ENCODE measurements around the gene ISM1.

Gene ISM1

DNA sequence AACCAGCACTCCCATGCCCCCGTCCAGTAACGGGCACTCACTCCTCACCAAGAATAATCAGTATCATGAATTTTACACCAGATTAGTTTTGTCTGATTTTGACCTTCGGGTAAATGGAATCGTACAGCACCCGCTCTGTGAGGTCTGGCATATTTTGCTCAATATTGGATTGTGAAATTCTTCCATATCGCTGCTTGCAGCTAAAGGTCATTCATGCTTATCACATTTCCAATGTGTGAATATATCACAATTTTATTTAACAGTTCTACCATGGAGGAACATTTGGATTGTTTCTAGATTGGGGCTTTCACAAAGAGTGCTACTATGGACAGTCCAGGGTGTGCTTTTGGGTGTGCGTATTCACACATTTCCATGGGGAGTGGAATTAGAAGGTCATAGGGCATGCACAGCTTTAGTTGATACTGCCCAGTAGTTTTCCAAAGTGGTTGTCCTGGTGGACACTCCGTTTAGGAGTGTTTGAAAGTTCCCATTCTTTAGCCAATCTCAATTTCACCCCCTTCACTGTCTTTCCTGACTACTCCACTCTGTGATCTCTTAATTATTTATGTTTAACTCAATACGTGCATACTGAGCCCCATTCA, 86.6 kb downstream of the ISM1 start:
- no peak overlapping the region for H3K27ac ChIP-seq
- ChIA-PET CTCF (interaction anchor here (0.8 kb wide), 1 partner anchor 147 kb away, joined by 3 read pairs; no protein-coding TSS in a partner anchor), POLR2A (ENCODE audit: low non-redundant PET) (interaction anchor here (0.6 kb wide), 1 partner anchor 107 kb away, joined by 5 read pairs; no protein-coding TSS in a partner anchor)
- no peak for DNase-seq (ENCODE audit: low spot score)
- TF ChIP-seq, protein P1, sequence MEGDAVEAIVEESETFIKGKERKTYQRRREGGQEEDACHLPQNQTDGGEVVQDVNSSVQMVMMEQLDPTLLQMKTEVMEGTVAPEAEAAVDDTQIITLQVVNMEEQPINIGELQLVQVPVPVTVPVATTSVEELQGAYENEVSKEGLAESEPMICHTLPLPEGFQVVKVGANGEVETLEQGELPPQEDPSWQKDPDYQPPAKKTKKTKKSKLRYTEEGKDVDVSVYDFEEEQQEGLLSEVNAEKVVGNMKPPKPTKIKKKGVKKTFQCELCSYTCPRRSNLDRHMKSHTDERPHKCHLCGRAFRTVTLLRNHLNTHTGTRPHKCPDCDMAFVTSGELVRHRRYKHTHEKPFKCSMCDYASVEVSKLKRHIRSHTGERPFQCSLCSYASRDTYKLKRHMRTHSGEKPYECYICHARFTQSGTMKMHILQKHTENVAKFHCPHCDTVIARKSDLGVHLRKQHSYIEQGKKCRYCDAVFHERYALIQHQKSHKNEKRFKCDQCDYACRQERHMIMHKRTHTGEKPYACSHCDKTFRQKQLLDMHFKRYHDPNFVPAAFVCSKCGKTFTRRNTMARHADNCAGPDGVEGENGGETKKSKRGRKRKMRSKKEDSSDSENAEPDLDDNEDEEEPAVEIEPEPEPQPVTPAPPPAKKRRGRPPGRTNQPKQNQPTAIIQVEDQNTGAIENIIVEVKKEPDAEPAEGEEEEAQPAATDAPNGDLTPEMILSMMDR (conservative IDR thresholded peaks at IDR 0.05; ENCODE audit: low read depth), result no peak

DNA sequence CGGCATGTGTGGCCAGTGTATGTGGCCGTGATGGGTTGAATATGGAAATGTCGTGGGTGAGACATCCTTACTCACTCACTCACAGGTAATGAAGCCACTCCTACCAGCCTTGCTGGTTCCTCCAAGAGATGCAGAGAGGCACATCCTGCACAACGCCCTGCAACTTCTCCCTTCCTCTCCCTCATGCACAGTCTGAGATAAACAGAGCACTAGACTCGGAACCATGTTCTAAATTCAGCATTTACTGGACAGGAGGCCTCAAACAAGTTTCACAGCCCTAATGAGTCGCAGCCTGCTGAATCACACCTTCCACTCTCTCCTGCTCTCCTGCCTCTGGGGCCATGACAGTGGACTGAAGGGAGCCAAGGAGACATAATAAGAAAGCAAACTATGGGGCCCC, 91.2 kb downstream of the ISM1 start:
- CTCF ChIA-PET, result interaction anchor here (0.7 kb wide), 1 partner anchor 1886 kb away, joined by 3 read pairs; no protein-coding TSS in a partner anchor
- POLR2A ChIA-PET (ENCODE audit: low non-redundant PET), result no interaction called here
- DNase-seq (ENCODE audit: low spot score), result no peak
- no peak overlapping the region for H3K27ac ChIP-seq
- TF ChIP-seq, protein P1 (conservative IDR thresholded peaks at IDR 0.05; ENCODE audit: low read depth), result no peak

DNA sequence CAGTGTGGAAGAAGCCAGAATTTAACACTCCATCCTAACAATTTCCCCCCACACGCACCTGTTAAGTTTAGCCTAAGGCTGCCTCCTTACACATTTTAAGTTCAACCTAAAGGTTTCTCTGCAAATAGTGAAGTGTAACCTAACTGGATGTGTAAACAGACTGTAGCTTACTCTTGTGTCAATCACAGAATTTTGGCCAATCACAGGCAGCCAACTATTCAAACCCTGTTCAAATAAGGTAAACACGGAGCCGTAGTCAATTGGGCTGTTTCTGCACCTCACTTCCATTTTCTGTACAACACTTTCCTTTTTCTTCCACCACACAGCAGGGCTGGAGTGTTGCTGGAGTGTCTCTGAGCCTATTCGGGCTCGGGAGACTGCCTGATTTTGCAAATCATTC, 92.1 kb downstream of the ISM1 start:
- ChIA-PET CTCF (interaction anchor here (0.7 kb wide), 1 partner anchor 1887 kb away, joined by 3 read pairs; no protein-coding TSS in a partner anchor), POLR2A (ENCODE audit: low non-redundant PET) (no interaction called here)
- TF ChIP-seq, protein P1 (conservative IDR thresholded peaks at IDR 0.05; ENCODE audit: low read depth), result no peak
- no peak for DNase-seq (ENCODE audit: low spot score)
- H3K27ac ChIP-seq, result no peak overlapping the region

DNA sequence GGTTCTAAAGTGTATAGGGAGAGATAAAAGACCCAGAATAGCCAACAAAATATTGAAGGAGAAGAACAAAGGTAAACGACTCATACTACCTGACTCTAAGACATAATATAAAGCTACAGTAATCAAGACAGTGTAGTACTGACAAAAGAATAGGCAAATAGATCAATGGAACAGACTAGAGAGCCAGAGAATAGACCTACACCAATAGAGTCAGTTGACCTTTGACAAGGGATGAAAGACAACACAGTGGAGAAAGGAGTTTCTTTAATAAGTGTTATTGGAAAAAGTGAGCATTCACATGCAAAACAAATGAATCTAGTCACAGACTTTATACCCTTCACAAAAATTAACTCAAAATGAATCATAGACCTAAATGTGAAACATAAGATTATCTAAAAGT, 96.4 kb downstream of the ISM1 start:
- POLR2A ChIA-PET (ENCODE audit: low non-redundant PET), result no interaction called here
- DNase-seq (ENCODE audit: low spot score), result no peak
- TF ChIP-seq, protein P1 (conservative IDR thresholded peaks at IDR 0.05; ENCODE audit: low read depth), result no peak
- no peak overlapping the region for H3K27ac ChIP-seq
- CTCF ChIA-PET, result interaction anchor here (0.6 kb wide), 1 partner anchor 198 kb away, joined by 3 read pairs; no protein-coding TSS in a partner anchor

DNA sequence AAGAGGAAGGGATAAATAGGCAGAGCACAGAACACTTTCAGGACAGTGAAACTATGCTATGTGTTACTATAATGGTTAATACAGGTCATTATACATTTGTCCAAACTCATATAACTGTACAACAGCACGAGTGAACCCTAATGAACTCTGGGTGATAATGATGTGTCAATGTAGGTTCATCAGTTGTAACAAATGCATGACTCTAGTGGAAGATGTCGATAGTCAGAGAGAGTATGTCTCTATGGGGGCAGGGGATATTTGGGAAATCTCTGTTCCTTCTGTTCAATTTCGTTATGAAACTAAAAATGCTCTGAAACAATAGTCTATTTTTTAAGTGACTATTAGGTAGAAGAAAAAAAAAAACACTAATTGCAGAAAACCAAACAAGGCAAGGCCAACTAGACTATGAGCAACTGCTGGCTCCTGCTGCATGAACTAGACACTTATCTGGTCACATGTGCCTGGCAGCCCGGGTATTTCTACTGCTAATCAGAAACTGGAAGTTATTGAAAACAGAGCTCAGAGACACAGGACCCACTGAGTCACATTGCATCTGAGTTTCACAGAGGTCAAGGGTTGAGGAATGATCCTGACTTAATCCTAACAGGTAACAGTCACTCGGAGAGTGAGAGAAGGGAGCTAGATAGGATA, 97.9 kb downstream of the ISM1 start:
- H3K27ac ChIP-seq, result no peak overlapping the region
- TF ChIP-seq, protein P1 (conservative IDR thresholded peaks at IDR 0.05; ENCODE audit: low read depth), result no peak
- ChIA-PET CTCF (no interaction called here), POLR2A (ENCODE audit: low non-redundant PET) (no interaction called here)
- DNase-seq (ENCODE audit: low spot score), result no peak

DNA sequence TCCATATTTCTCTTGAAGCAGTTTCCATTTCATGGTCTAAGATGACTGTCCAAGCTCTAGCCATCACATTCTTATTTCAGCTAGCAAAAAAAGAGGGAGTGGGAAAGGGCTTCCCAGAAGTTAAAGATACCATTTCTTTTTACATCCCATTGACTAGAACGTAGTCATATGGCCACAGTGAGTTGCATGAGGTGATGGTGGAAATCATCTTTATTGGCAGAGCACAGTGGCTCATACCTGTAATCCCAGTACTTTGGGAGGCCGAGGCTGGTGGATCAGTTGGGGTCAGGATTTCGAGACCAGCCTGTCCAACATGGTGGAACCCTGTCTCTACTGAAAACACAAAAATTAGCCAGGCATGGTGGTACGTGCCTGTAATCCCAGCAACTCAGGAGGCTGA, 99.6 kb downstream of the ISM1 start:
- ChIA-PET CTCF (interaction anchor here (0.6 kb wide), 1 partner anchor 898 kb away, joined by 3 read pairs; no protein-coding TSS in a partner anchor), POLR2A (ENCODE audit: low non-redundant PET) (no interaction called here)
- no peak for DNase-seq (ENCODE audit: low spot score)
- no peak overlapping the region for H3K27ac ChIP-seq
- TF ChIP-seq, protein P1 (conservative IDR thresholded peaks at IDR 0.05; ENCODE audit: low read depth), result no peak
